HG03045 (cell line): Measurements from ENCODE around the gene PLXNC1.

Experiments
- ATAC-seq: cut with Tn5 transposase; IDR thresholded peaks from one replicate; pipeline ENCODE4 v1.9.1; 2021; ENCODE audit warnings: mild to moderate bottlenecking, moderate library complexity; ENCODE audit not compliant: unreplicated experiment

PLXNC1 gene

DNA sequence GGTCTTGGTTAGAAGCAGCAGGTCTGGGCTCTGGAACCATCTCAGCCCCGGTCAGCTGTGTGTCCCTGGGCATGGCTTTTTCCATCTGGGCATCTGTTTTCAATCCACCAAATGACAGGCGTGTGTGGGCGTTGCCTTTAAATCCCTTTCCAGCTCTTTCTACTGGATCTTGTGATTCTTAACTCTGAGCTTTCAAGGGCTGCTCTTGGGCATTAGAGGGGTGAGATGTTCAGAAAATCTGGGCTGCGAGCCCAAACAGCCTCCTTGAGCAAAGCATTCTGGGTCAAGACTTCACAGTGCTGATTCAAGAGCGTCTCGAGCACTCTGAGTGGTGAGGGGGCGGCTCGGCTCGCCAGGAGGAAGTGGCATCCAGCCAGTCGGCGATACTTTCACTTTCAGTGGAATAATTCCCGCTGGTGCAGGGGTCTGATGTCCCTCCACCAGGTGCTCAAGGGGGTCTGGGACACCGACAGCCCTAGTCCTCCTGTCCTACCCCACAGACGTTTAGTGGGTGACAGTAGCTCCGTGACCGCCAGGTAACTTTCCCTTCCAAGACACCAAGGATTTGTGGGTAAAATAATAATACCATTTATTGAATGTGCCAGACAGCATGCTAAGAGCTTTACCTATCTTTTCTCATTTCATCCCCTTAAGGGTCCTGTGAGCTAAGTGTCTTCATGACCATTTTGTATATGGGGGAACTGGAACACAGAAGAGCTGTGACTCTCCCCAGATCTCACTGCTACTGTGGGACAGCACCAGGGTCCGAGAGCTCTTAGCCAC, 114.0 kb downstream of the PLXNC1 start:
- peak; percentile 45 for ATAC-seq

GRCh38 chr12:94263011-94263811, 114.8 kb downstream of the PLXNC1 start:
- ATAC-seq: peak; percentile 38

DNA sequence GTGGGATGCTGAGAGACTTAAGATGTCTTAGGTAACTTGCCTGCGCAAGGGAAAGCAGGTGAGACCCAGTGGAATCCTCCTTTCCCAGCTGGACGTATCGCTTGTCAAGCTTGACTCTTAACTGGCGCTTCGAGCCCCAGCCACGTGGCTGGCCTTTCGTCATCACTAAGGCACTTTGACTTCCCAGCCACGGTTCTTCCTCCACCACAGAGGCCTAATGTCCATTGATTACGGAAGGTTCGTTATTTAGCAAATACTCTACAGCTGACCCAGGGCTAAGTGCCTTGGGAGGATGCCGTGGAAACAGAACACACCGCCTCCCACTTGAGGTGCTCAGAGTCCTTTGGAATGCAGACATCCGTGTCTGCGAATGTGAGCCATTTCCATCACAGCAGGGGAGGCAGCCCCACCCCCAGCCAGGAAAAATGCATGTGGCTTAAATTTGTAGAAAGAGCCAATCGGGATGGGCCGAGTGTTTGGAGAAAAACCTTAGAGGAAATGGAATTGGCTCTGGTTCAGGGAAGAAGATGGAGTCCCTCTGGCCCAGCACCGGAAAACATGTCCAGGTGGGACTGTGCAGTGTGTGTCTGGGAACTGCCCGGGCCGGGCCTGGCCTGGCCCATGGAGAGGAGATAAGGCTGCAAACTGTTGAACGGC, 115.7 kb downstream of the PLXNC1 start:
- ATAC-seq: no peak

- ATAC-seq: no peak
Measured at GRCh38 chr12:94264736-94265485, 116.5 kb downstream of the PLXNC1 start.

- no peak for ATAC-seq
Measured at GRCh38 chr12:94265539-94265938, 117.2 kb downstream of the PLXNC1 start.

GRCh38 chr12:94265966-94266745, 117.8 kb downstream of the PLXNC1 start:
- ATAC-seq: no peak

- ATAC-seq: no peak
Measured at GRCh38 chr12:94266796-94267536, 118.6 kb downstream of the PLXNC1 start.

DNA sequence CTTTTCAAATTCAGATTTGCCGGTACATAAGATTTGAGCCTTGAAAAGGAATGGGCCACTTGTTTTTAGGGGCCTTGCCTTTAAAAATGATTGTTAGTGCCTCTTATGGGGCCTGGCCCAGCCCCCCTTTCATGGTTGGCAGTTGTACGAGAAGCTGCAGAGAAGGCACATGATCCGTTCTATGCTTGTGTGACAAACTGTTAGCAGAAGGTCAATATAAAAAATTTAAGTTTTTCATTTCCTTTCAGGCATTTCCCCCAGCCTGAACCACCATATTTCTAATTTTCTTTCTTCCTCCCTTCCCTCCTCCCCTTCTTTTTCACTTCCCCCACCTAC, 119.1 kb downstream of the PLXNC1 start:
- ATAC-seq: no peak

DNA sequence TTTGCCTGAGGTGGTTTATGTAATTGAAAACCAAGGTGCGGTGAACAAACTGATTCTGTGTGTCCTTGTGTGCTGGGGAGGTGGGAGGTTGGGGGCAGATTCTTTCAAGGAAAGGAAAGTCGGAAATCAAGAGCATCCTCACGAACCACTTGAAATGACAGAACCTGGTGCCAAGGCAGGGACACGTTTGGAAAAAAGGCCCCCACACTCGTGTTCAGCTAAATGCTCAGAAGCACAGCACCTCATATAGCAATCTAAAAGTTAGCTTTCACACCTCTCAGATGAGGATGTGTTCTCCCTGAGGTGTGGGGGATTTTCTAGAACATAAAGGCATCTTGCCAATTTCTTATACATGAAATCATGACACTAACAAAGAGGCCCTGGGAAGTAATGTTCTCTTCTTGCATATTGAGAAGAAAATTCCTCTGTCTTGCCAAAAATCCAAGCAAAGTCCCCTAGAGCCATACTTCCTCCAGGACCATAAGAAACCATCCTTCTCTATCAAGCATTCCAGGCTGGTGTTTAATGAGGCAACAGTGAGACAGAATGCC, 119.6 kb downstream of the PLXNC1 start:
- no peak for ATAC-seq

DNA sequence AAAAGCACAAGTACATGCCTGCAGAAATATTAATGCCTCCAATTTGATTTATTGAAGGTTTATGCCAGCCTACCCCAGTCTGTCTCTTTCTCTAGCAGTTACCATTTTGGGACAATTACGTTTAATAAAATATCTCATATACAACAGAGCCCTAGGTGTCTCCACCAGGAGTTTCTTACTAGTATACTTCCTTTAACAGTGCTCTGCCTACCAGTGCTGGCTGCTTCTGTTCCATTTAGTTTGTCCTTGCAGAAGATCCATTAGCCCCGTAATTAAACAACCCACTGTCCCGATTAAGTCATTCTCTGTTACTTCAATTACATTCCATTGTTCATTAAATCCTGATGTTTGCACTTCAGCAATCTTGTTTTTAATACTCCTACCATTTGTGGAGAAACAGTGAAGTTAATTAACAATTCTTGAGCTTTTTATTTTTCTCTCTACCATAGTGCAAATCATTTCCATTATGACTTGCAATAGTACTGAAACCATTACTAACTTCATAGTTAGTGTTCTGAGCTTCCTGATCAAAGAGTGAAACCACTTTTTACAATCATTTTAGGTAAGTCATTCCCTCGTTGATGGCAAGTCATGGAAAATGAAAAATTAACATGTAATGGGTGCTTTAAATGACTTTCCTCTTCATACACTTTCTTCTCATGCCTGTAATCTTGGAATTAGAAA, 121.1 kb downstream of the PLXNC1 start:
- no peak for ATAC-seq

- ATAC-seq: no peak
Measured at GRCh38 chr12:94271351-94271750, 123.0 kb downstream of the PLXNC1 start.

- no peak for ATAC-seq
Measured at GRCh38 chr12:94272280-94272679, 123.9 kb downstream of the PLXNC1 start.

GRCh38 chr12:94273272-94273671, 124.9 kb downstream of the PLXNC1 start:
- ATAC-seq: no peak

GRCh38 chr12:94276725-94277124, 128.3 kb downstream of the PLXNC1 start:
- ATAC-seq: no peak

DNA sequence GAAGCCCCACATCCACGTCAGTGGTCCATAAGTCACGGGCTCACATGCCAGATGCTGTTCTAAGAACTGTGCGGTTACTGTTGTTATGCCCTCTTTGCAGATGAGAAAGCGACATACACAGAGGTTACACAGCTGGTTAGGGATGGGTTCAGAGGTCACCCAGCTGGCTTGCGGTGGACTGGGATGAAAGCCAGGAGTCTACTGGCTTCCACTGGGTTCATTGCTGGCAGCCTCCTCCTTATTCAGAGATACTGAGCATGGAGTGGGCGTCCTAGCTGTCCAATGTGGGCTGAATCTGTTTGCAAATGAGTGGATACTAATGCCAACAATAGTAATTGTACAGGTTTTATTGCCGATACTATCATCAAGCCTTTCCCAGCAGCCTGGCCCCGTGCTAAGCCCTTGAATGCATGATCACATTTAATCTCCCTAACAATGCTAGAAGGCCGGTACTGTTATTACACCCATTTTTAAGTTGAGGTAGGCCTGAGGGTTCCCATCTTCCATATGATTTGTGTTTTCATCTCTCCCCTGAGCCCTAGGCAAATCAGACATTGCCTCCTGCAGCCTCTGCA, 129.1 kb downstream of the PLXNC1 start:
- no peak for ATAC-seq

DNA sequence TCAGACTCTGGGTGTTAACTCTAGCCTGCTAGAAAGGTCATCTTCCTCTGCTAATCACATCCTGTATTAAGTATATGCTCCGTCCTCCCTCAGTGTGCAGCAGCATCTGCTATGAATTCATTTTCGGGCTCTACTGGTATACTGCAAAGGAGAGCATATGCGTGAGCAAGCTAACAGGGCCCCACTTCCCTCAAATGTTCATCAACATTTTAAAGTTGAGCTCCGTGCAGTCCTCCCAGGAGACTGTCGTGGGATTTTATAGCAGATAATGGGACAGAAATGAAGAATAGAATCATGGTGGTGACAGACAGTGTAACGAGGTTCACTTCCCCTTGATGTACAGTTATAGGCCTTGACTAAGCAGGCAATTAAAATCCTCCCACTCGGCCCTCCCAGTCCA, 131.7 kb downstream of the PLXNC1 start:
- ATAC-seq: no peak

GRCh38 chr12:94282675-94283074, 134.3 kb downstream of the PLXNC1 start:
- ATAC-seq: no peak

DNA sequence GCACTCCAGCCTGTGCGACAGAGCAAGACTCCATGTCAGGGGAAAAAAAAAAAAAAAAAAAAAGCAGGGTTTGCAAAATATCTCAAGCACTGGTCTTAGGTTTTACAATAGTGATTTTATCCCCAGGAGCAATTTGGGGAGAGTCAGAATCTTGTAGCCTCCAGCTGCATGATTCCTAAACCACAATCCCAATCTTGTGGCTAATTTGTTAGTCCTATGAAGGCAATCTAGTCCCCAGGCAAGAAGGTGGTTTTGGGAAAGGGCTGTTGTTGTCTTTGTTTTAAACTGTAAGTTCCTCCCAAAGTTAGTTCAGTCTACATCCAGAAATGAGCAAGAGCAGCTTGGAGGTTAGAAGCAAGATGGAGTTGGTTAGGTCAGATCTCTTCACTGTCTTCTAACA, 135.7 kb downstream of the PLXNC1 start:
- no peak for ATAC-seq
